GM06990 (cell line): ENCODE data around the gene SALL1.

ENCODE experiments used
- DNase-seq: peaks from one replicate; pipeline ENCODE4 v3.0.0-alpha.2; 2011; ENCODE audit not compliant: insufficient read length; ENCODE audit errors: extremely low read depth
- H3K27me3 ChIP-seq: replicated peaks from 2 replicates; pipeline ENCODE4 v1.6.0; 2011; ENCODE audit warnings: low read length; ENCODE audit not compliant: control insufficient read depth, insufficient read depth
- H3K36me3 ChIP-seq: 2 replicates; pipeline ENCODE4 v1.5.1; 2011; ENCODE audit warnings: low read length; ENCODE audit not compliant: control insufficient read depth, insufficient read depth
- H3K4me3 ChIP-seq: replicated peaks from 2 replicates; pipeline ENCODE4 v1.5.1; 2011; ENCODE audit warnings: low read depth, mild to moderate bottlenecking, control low read depth, low read length
- TF ChIP-seq, protein P1 (sequence below): IDR thresholded peaks from 2 replicates; pipeline ENCODE4 v1.5.1; 2011; ENCODE audit warnings: low read length, control low read depth, mild to moderate bottlenecking, inconsistent platforms; ENCODE audit not compliant: insufficient read depth, poor library complexity, severe bottlenecking

SALL1 gene

DNA sequence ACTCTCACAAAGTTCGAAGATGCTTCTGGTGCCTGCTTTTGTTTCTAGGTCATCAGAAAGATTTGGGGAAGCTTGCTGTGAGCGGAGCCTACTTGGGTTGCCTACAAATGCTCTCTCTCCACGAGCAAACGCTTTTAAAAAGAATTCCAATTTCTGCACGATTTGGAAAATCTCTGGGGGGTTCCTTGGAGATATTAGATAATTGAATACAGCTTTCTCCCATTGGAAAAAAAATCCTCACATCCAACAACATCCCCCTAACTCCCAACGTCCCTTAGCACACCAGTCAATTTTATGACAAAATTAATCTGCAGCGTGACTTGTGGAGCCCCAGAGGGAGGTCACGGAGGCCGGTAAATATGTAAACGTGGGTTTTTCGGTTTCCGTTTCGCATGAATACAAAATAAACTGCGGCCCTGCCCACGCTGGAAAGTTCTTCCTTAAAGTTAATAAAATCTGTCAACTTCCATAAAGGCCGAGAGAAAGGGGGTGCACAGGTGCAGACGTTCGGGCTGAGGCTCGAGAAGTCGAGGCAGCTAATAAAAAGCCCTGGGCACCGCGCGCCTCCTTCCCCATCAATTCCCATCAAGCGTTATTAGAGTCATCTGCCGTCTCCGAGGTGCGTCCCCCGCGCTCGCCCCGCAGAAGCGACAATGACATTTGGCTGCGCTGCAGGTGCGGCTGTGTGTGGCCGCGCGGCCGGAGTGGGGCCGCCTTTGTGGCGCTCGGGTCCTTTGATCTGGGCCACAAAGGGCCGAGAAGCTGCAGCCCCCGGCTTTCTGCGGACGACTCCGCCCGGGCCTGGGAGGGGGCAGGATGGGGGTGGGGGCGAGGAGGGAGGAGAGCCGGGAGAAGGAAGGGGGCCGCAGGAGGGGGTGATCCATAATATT is 37.6 kb downstream of the SALL1 start:
- H3K4me3 ChIP-seq, result peak overlapping the region; percentile 46
- TF ChIP-seq, protein P1, sequence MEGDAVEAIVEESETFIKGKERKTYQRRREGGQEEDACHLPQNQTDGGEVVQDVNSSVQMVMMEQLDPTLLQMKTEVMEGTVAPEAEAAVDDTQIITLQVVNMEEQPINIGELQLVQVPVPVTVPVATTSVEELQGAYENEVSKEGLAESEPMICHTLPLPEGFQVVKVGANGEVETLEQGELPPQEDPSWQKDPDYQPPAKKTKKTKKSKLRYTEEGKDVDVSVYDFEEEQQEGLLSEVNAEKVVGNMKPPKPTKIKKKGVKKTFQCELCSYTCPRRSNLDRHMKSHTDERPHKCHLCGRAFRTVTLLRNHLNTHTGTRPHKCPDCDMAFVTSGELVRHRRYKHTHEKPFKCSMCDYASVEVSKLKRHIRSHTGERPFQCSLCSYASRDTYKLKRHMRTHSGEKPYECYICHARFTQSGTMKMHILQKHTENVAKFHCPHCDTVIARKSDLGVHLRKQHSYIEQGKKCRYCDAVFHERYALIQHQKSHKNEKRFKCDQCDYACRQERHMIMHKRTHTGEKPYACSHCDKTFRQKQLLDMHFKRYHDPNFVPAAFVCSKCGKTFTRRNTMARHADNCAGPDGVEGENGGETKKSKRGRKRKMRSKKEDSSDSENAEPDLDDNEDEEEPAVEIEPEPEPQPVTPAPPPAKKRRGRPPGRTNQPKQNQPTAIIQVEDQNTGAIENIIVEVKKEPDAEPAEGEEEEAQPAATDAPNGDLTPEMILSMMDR, result no peak

DNA sequence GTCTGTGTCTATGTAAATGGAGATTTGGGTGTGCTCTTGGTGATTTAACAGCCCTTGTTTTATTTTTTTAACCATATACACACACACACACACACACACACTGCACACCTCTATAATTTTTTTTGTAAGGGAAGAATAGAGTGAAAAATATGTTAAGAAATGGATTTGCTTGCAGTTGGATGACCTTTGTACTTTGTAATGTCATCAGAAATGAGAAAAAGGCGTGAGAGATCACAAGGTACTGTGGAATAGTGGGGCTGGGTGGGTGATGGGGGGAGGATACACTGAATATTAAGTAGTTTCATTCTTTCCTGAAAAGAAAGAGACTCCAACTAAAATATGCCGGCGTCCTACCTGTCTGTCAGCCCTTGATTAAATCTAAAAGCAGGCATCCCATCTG is 38.7 kb downstream of the SALL1 start:
- TF ChIP-seq, protein P1, result no peak
- Histone ChIP-seq H3K27me3 (peaks cover 3% of the 10 kb centered on the region; the same call in 1 of the 2 replicates), H3K36me3 (no peaks in the 10 kb centered on the region), H3K4me3 (no peak overlapping the region)
- no peak for DNase-seq

More for the DNA sequence above, 37.6 kb downstream of the SALL1 start:
- H3K36me3 ChIP-seq, result no peaks in the 10 kb centered on the region
- DNase-seq, result peak; percentile 5
- H3K27me3 ChIP-seq, result peaks cover 3% of the 10 kb centered on the region; the same call in 1 of the 2 replicates

DNA sequence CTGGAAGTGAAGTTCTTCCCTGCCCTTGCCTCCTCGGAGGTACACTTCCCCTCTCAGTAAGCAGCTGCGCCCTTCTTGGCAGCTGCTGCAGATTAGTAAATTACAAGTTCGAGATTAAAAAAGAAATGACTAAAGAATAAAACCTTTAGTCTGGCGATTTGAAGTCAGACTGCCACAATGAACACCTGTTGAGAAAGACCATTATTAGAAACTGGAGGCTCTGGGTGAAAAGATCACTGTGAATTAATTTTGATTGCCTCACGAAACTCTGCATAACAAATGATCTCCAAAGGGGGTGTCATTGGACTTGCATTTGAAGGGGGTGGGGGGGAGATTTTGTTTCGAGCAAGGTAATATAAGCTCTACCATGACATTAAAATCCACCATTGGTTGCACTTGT is 39.3 kb downstream of the SALL1 start:
- DNase-seq, result no peak
- peaks cover 3% of the 10 kb centered on the region; the same call in 1 of the 2 replicates for H3K27me3 ChIP-seq
- TF ChIP-seq, protein P1, result no peak
- H3K4me3 ChIP-seq, result no peak overlapping the region
- H3K36me3 ChIP-seq, result no peaks in the 10 kb centered on the region

- H3K27me3 ChIP-seq, result peaks cover 3% of the 10 kb centered on the region; the same call in 1 of the 2 replicates
Measured at GRCh38 chr16:51110700-51111157, 40.3 kb downstream of the SALL1 start.

DNA sequence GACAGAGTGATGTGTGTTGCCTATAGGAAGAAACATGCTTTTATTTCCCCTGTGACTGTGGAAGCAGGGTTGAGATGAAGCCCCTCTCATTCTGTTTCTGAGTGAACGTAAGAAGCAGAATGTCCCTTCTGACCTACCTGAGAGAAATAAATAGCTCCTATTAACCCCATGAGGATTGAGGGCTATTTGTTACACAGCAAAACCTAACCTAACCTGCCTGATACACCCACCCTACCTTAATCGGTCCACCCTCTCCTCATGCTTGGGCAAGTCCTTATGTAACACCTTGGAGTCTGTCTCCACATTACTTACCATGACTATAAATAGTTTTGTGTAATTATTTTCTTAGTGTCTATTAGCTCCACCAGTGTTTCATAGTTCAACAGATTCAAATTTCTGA is 41.9 kb downstream of the SALL1 start:
- DNase-seq, result no peak
- Histone ChIP-seq H3K36me3 (no peaks in the 10 kb centered on the region), H3K4me3 (no peak overlapping the region), H3K27me3 (no peaks in the 10 kb centered on the region)
- TF ChIP-seq, protein P1, result no peak

More at GRCh38 chr16:51110700-51111157, 40.3 kb downstream of the SALL1 start:
- TF ChIP-seq, protein P1, result no peak
- H3K36me3 ChIP-seq, result no peaks in the 10 kb centered on the region
- no peak for DNase-seq
- no peak overlapping the region for H3K4me3 ChIP-seq
